A549 (cell line): ENCODE measurements around the gene DRD1. TPM values are rescaled to one million over a fixed set of nuclear protein-coding genes. Genes with fewer than 3 reads are reported as not detected.

Experiments
- ATAC-seq, 2 experiments: fragments of 200-7000 bp in 1 of 2; fragments of >200 bp in 1 of 2; cut with Nextera tagmentation in 1 of 2; cut with Tn5 transposase in 1 of 2; 3 replicates each; pipeline versions ENCODE4 v1.8.0 to v1.9.1; 2018 to 2020; ENCODE audit warnings: mild to moderate bottlenecking in 1 of 2, moderate library complexity in 1 of 2
- CTCF ChIA-PET: fragments of 300-600 bp; sonication (Branson Sonifier 250); formaldehyde crosslinking; extraction: SDS; loops from one replicate; lab custom pipeline; 2021; ENCODE audit warnings: antibody characterized with exemption, inconsistent platforms; lab: Yijun Ruan, JAX
- POLR2A ChIA-PET: fragments of 350-600 bp; formaldehyde crosslinking; extraction: SDS; loops from one replicate; lab custom pipeline; 2021; ENCODE audit warnings: antibody characterized with exemption, inconsistent platforms; lab: Yijun Ruan, JAX
- DNase-seq, 2 experiments: peaks; one replicate each; pipeline versions ENCODE4 v3.0.0 to v3.0.0-alpha.2; 2011 to 2016; ENCODE audit warnings: low read depth in 1 of 2, low spot score in 1 of 2
- FAIRE-seq: peaks from 2 replicates; lab custom pipeline; 2011; peaks lifted over from hg19 to GRCh38; lab: Jason Lieb, UNC
- H3K27ac ChIP-seq, 2 experiments: fragments of >200 bp; sonication (Bioruptor Twin); formaldehyde crosslinking; 3 replicates each; pipeline ENCODE4 v1.5.1; 2016 to 2017
- H3K4me1 ChIP-seq: fragments of >200 bp; sonication (Bioruptor Twin); formaldehyde crosslinking; 3 replicates; pipeline ENCODE4 v1.6.1; 2016
- H3K4me2 ChIP-seq: fragments of >200 bp; sonication (Bioruptor Twin); formaldehyde crosslinking; 3 replicates; pipeline ENCODE4 v1.6.1; 2016
- H3K4me3 ChIP-seq: fragments of >200 bp; sonication (Bioruptor Twin); formaldehyde crosslinking; 3 replicates; pipeline ENCODE4 v1.5.1; 2016
- H3K9me3 ChIP-seq: fragments of >200 bp; sonication (Bioruptor Twin); formaldehyde crosslinking; 3 replicates; pipeline ENCODE4 v1.6.1; 2016
- BHLHE40 ChIP-seq: IDR thresholded peaks from 2 replicates; pipeline ENCODE4 v1.6.1; 2012; ENCODE audit warnings: low read depth, low read length, inconsistent platforms
- CEBPB ChIP-seq, 2 experiments: fragments of >200 bp in 1 of 2; sonication (Bioruptor Twin) in 1 of 2; formaldehyde crosslinking in 1 of 2; IDR thresholded peaks; 2 replicates each; pipeline ENCODE4 v1.6.1; 2012 to 2016
- E2F6 ChIP-seq: IDR thresholded peaks from 2 replicates; pipeline ENCODE4 v1.6.1; 2012; ENCODE audit warnings: low read depth, borderline replicate concordance
- ESRRA ChIP-seq: fragments of 150-350 bp; IDR thresholded peaks from 2 replicates; pipeline ENCODE4 v1.6.1; 2014; ENCODE audit warnings: mild to moderate bottlenecking, low read length, borderline replicate concordance
- FOSB ChIP-seq: fragments of 250-450 bp; sonication (Bioruptor Pico); IDR thresholded peaks from 2 replicates; pipeline ENCODE4 v1.5.0; 2020; ENCODE audit warnings: mild to moderate bottlenecking, moderate library complexity
- FOSL2 ChIP-seq, 2 experiments: fragments of 450-650 bp in 1 of 2; fragments of >200 bp in 1 of 2; sonication (Bioruptor Twin) in 1 of 2; formaldehyde crosslinking; IDR thresholded peaks; 2 replicates each; pipeline versions ENCODE4 v1.5.0 to v1.6.1; 2016 to 2020; ENCODE audit warnings: mild to moderate bottlenecking in 1 of 2, moderate library complexity in 1 of 2
- FOXS1 ChIP-seq: fragments of 250-450 bp; sonication (Bioruptor Pico); IDR thresholded peaks from 2 replicates; pipeline ENCODE4 v1.5.0; 2020; ENCODE audit warnings: mild to moderate bottlenecking, moderate library complexity
- HOXB5 ChIP-seq: fragments of 250-450 bp; sonication (Bioruptor Pico); IDR thresholded peaks from 2 replicates; pipeline ENCODE4 v1.5.0; 2020; ENCODE audit warnings: mild to moderate bottlenecking, moderate library complexity
- JUN ChIP-seq, 2 experiments: fragments of >200 bp; sonication (Bioruptor Twin); formaldehyde crosslinking; IDR thresholded peaks; 2 replicates in 1 of 2; 3 replicates in 1 of 2; pipeline ENCODE4 v1.6.1; 2016 to 2017
- KDM5A ChIP-seq: fragments of 200-600 bp; sonication (generic); IDR thresholded peaks from 2 replicates; pipeline ENCODE4 v1.6.1; 2016; ENCODE audit warnings: antibody characterized with exemption, mild to moderate bottlenecking
- MYC ChIP-seq: IDR thresholded peaks from 2 replicates; pipeline ENCODE4 v1.6.1; 2012; ENCODE audit warnings: mild to moderate bottlenecking, inconsistent platforms, low read length, improper control_type of control experiment, borderline replicate concordance
- POLR2A ChIP-seq: IDR thresholded peaks from 2 replicates; pipeline ENCODE4 v1.6.1; 2012; ENCODE audit warnings: mild to moderate bottlenecking, low read length
- RCOR1 ChIP-seq: fragments of 150-350 bp; IDR thresholded peaks from 2 replicates; pipeline ENCODE4 v1.6.1; 2014; ENCODE audit warnings: antibody characterized with exemption, low read length, low read depth
- REST ChIP-seq: fragments of 200-600 bp; sonication (generic); IDR thresholded peaks from 2 replicates; pipeline ENCODE4 v1.6.1; 2016; ENCODE audit warnings: antibody characterized with exemption, mild to moderate bottlenecking, moderate library complexity
- ZC3H11A ChIP-seq: fragments of 450-650 bp; IDR thresholded peaks from 2 replicates; pipeline ENCODE4 v1.6.1; 2014; ENCODE audit warnings: antibody characterized with exemption, mild to moderate bottlenecking
- WGBS: methylation state at CpG from one replicate; pipeline ENCODE4 v1.1.6; 2017; ENCODE audit errors: missing lambda C conversion rate; 5-methylcytosine and 5-hydroxymethylcytosine counted together
- polyA plus RNA-seq, 4 experiments: library from polyadenylated mRNA; depleted of rRNA in 3 of 4; stranded (reverse); fragments of >200 nt; fragmentation: RNase III in 1 of 4; extraction: RNeasy Plus Mini Kit Qiagen cat#74134 plus additional on column Dnase treatment in 1 of 4; gene quantifications; 2 replicates in 3 of 4; 3 replicates in 1 of 4; pipeline ENCODE4 v1.2.3, GENCODE V29; 2011 to 2017

The DRD1 gene
- polyA plus RNA-seq, 2 of the 4 experiments (the other 2 are of a cell fraction), result 0.90 to 5.7 TPM

- 92% methylated on average over 19 of the region's 26 CpGs for WGBS
- TF ChIP-seq ESRRA (no peak), REST (no peak), FOSL2 (IDR thresholded peaks at IDR 0.05) (no peak), FOSL2 (CRISPR knock-in tag; IDR thresholded peaks at IDR 0.05) (no peak)
- TF ChIP-seq, all 56 proteins: peak for 0
- H3K4me2 ChIP-seq, result no peak overlapping the region
- FAIRE-seq (no peak), DNase-seq (no peak), ATAC-seq (no peak; a peak in 1 of 6 replicates)
- H3K27ac ChIP-seq, result no peak overlapping the region
- no peak overlapping the region for H3K4me3 ChIP-seq
- H3K4me1 ChIP-seq, result peaks cover 17% of the 10 kb centered on the region; the same call in 2 of the 3 replicates
- POLR2A ChIA-PET, result no interaction called here
- CTCF ChIA-PET, result no interaction called here
- no peaks in the 10 kb centered on the region for H3K9me3 ChIP-seq
Measured at GRCh38 chr5:175484322-175484721, 40.3 kb upstream of the DRD1 start.

- POLR2A ChIA-PET, result no interaction called here
- ATAC-seq, result no peak
- Histone ChIP-seq H3K4me3 (no peak overlapping the region), H3K27ac (no peak overlapping the region), H3K4me1 (peaks cover 17% of the 10 kb centered on the region; the same call in 2 of the 3 replicates), H3K4me2 (no peak overlapping the region), H3K9me3 (no peaks in the 10 kb centered on the region)
- FAIRE-seq, result no peak
- TF ChIP-seq JUN (IDR thresholded peaks at IDR 0.05), result no peak
- 88% methylated on average over 8 of the region's 8 CpGs for WGBS
- no peak for DNase-seq
- CTCF ChIA-PET, result interaction anchor here (1.3 kb wide), 1 partner anchor 51 kb away, joined by 3 read pairs; no protein-coding TSS in a partner anchor
Measured at GRCh38 chr5:175483337-175483736, 39.4 kb upstream of the DRD1 start.

- FAIRE-seq (no peak), DNase-seq (no peak), ATAC-seq (peak; percentile 12; a peak in 3 of 6 replicates)
- Histone ChIP-seq H3K4me3 (peak overlapping the region; percentile 80), H3K9me3 (no peaks in the 10 kb centered on the region), H3K27ac (peak overlapping the region; percentile 83 to 98), H3K4me2 (peak overlapping the region; percentile 90), H3K4me1 (peaks cover 23% of the 10 kb centered on the region; the same call in 2 of the 3 replicates)
- ChIA-PET CTCF (interaction anchor here (0.5 kb wide), 1 partner anchor 586 kb away, joined by 4 read pairs; no protein-coding TSS in a partner anchor), POLR2A (interaction anchor here (0.7 to 1.0 kb wide), 2 partner anchors 10 to 39 kb away, joined by 3 read pairs; no protein-coding TSS in a partner anchor)
- no peak for TF ChIP-seq MYC
- no peak for TF ChIP-seq POLR2A
- no peak for TF ChIP-seq BHLHE40
- no peak for TF ChIP-seq RCOR1
- no peak for TF ChIP-seq FOSB (CRISPR knock-in tag)
- TF ChIP-seq ZC3H11A, result no peak
- no peak; the same call in 1 of the 2 replicates for TF ChIP-seq KDM5A
- no peak for TF ChIP-seq E2F6
- no peak for TF ChIP-seq HOXB5 (CRISPR knock-in tag)
- TF ChIP-seq FOXS1 (CRISPR knock-in tag), result no peak
- no peak for TF ChIP-seq CEBPB (IDR thresholded peaks at IDR 0.05)
- no peak for TF ChIP-seq JUN (IDR thresholded peaks at IDR 0.05)
- WGBS, result 36% methylated on average over 13 of the region's 13 CpGs
Measured at GRCh38 chr5:175479125-175479881, 35.3 kb upstream of the DRD1 start.
